ENCODE measurements around the gene TRIM68.

TRIM68 gene

GRCh38 chr11:4643076-4643475 is 35.0 kb upstream of the TRIM68 start:
- H3K4me3 ChIP-seq (ENCODE audit: low read depth, low read length) = no peak overlapping the region
- no peak for DNase-seq (ENCODE audit: low read depth)
- no peak for TF ChIP-seq CTCF (IDR thresholded peaks at IDR 0.05; ENCODE audit: low read depth, low read length, missing control alignments)

GRCh38 chr11:4642043-4642442 is 34.0 kb upstream of the TRIM68 start:
- no peak for TF ChIP-seq CTCF (IDR thresholded peaks at IDR 0.05; ENCODE audit: low read depth, low read length, missing control alignments)
- no peak for DNase-seq (ENCODE audit: low read depth)
- H3K4me3 ChIP-seq (ENCODE audit: low read depth, low read length) = no peak overlapping the region

- TF ChIP-seq CTCF (IDR thresholded peaks at IDR 0.05; ENCODE audit: low read depth, low read length, missing control alignments) = no peak
- DNase-seq (ENCODE audit: low read depth) = no peak
- no peak overlapping the region for H3K4me3 ChIP-seq (ENCODE audit: low read depth, low read length)
Observed at GRCh38 chr11:4641501-4641900, 33.5 kb upstream of the TRIM68 start.

- DNase-seq (ENCODE audit: low read depth) = no peak
- TF ChIP-seq CTCF (IDR thresholded peaks at IDR 0.05; ENCODE audit: low read depth, low read length, missing control alignments) = no peak
- no peak overlapping the region for H3K4me3 ChIP-seq (ENCODE audit: low read depth, low read length)
Observed at GRCh38 chr11:4639931-4640330, 31.9 kb upstream of the TRIM68 start.

GRCh38 chr11:4637662-4638047 is 29.6 kb upstream of the TRIM68 start:
- no peak for TF ChIP-seq CTCF (IDR thresholded peaks at IDR 0.05; ENCODE audit: low read depth, low read length, missing control alignments)
- H3K4me3 ChIP-seq (ENCODE audit: low read depth, low read length) = no peak overlapping the region
- no peak for DNase-seq (ENCODE audit: low read depth)

- no peak within 1 kb of the TSS for H3K4me3 ChIP-seq (ENCODE audit: low read depth, low read length)
- DNase-seq (ENCODE audit: low read depth) = peak; percentile 25
- peak; percentile 97 for TF ChIP-seq CTCF (IDR thresholded peaks at IDR 0.05; ENCODE audit: low read depth, low read length, missing control alignments)
Observed at GRCh38 chr11:4636962-4637661, 29.1 kb upstream of the TRIM68 start, which contains the start of gene OR51D1. TSS of gene OR51D1 (plus strand) at chr11:4637477. CDS start at chr11:4639791, 2,314 bp downstream.

GRCh38 chr11:4636136-4636535 is 28.1 kb upstream of the TRIM68 start:
- no peak for TF ChIP-seq CTCF (IDR thresholded peaks at IDR 0.05; ENCODE audit: low read depth, low read length, missing control alignments)
- no peak overlapping the region for H3K4me3 ChIP-seq (ENCODE audit: low read depth, low read length)
- DNase-seq (ENCODE audit: low read depth) = no peak
